Fibroblast of the aortic adventitia (primary cell): ENCODE measurements around the gene LMCD1. TPM values are rescaled to one million over a fixed set of nuclear protein-coding genes. Genes with fewer than 3 reads are reported as not detected.
A peak's percentile ranks its signal among the peaks of the same experiment; 100 is the strongest.

ENCODE experiments used
- DNase-seq: peaks from one replicate; pipeline ENCODE4 v3.0.0-alpha.2; 2010; ENCODE audit warnings: low read depth
- H3K4me3 ChIP-seq: 2 replicates; pipeline ENCODE4 v1.5.1; 2011; ENCODE audit warnings: low read depth, mild to moderate bottlenecking, control low read depth, low read length, moderate library complexity
- total RNA-seq: library from RNA; depleted of rRNA; stranded (reverse); fragments of >200 nt; gene quantifications from 2 replicates; pipeline ENCODE4 v1.2.3, GENCODE V29; 2012; ENCODE audit warnings: low replicate concordance
- TF ChIP-seq, protein P1 (sequence below): IDR thresholded peaks from 2 replicates; pipeline ENCODE4 v1.5.1; 2011; ENCODE audit warnings: mild to moderate bottlenecking, low read length, control low read depth, inconsistent platforms; ENCODE audit not compliant: insufficient read depth

Gene LMCD1
- total RNA-seq, 1 donor = 22.4 TPM

DNA sequence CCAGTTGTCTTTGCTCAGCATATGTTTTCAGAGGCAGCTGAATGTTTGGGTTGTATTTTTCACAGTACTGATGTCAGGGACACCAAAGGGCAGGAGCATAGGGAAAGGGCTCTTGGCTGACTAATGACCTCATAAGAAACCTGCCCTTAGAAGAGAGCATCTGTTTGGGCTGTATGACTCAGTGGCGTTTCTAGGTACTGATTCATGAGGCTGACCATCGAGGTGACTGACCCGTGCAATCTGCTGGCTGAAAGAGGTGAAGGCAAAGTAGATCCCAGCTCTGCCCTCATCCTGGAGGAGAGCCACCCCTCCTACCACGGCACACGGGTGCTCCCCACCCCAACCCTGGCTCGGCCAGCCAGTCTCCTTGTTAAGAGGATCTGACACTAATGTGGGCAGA, 8.3 kb downstream of the LMCD1 start:
- TF ChIP-seq, protein P1, sequence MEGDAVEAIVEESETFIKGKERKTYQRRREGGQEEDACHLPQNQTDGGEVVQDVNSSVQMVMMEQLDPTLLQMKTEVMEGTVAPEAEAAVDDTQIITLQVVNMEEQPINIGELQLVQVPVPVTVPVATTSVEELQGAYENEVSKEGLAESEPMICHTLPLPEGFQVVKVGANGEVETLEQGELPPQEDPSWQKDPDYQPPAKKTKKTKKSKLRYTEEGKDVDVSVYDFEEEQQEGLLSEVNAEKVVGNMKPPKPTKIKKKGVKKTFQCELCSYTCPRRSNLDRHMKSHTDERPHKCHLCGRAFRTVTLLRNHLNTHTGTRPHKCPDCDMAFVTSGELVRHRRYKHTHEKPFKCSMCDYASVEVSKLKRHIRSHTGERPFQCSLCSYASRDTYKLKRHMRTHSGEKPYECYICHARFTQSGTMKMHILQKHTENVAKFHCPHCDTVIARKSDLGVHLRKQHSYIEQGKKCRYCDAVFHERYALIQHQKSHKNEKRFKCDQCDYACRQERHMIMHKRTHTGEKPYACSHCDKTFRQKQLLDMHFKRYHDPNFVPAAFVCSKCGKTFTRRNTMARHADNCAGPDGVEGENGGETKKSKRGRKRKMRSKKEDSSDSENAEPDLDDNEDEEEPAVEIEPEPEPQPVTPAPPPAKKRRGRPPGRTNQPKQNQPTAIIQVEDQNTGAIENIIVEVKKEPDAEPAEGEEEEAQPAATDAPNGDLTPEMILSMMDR = no peak
- DNase-seq = peak; percentile 79
- no peak overlapping the region for H3K4me3 ChIP-seq

GRCh38 chr3:8512234-8512633, 10.6 kb downstream of the LMCD1 start:
- no peak overlapping the region for H3K4me3 ChIP-seq
- DNase-seq = no peak
- TF ChIP-seq, protein P1 = no peak

DNA sequence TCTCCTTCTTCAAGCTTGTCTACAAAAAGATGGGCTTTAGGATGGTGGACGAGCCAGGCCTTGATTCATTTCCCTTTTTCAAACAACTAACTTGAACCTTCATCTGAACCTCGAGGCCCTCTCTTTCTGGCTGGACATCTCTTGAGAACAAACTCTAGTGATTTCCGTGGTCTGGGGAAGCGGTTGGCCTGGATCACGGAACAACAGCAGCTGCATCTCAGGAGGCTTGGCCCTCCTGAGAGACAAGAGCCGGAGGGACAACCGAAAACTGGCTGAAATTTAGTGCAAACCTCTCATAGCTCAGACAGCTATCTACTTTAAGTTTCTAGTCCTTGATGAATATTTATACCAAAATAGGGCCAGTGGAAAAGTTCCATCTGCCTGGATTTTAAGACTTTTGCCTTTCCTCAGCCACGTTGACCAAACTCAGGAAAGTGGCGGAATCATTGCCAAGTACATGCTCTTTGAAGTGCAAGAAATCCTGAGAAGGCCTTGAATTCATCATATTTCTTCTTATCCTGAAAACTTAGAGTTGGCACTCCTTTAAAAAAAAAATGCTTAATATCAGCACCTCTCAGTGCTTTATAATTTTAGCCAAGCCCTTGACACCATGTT, 14.5 kb downstream of the LMCD1 start:
- no peak for DNase-seq
- no peak overlapping the region for H3K4me3 ChIP-seq
- TF ChIP-seq, protein P1 = no peak

GRCh38 chr3:8516783-8517182, 15.2 kb downstream of the LMCD1 start:
- TF ChIP-seq, protein P1 = no peak
- no peak for DNase-seq
- H3K4me3 ChIP-seq = no peak overlapping the region

DNA sequence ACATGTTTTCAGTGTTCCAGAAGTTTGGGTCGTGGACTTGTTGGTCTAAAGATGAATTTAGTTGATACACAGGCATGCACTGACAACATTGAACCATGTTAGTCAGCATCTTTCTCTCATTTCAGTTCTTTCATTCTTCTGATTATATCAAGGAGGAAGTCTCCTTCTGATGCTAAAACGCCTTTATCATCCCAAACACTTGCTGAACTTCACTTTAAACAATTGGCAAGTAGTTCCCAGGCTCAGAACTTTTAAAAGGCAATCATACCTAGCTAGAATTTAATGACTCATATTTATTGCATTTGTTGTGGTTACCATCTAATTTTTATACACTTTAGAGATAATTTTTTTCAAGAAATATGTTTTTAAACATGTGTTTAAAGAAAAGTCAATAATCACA, 15.9 kb downstream of the LMCD1 start:
- TF ChIP-seq, protein P1 = no peak
- no peak for DNase-seq
- H3K4me3 ChIP-seq = no peak overlapping the region

DNA sequence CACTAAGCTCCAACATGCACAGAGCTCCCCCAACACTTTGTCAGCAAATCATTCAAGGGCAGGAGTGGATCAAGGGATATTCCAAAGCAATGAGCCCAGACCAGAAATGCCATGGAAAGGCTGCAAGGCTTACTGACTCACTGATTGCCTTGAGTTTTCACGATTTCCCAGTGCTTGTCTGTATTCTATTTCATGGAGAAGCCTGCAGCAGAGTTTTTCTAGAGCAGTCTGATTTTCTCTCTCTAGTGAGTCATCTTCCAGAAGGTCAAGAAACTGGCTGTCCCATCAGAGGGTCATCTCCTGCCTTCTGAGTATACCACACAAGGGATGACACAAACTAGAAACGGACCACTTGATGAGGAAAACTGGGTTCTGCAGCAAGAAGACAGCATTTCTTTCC, 16.5 kb downstream of the LMCD1 start:
- TF ChIP-seq, protein P1 = no peak
- peak; percentile 50 for DNase-seq
- no peak overlapping the region for H3K4me3 ChIP-seq

GRCh38 chr3:8519156-8519555, 17.5 kb downstream of the LMCD1 start:
- TF ChIP-seq, protein P1 = no peak
- DNase-seq = peak; percentile 86
- H3K4me3 ChIP-seq = no peak overlapping the region
